Spleen (tissue), 3 donors: ENCODE measurements around the gene PLCB1.

Experiments
- POLR2A ChIP-seq, 3 donors: fragments of 450-650 bp; IDR thresholded peaks; one replicate each; pipeline ENCODE4 v1.5.1; 2017; ENCODE audit warnings: antibody characterized with exemption in 3 of 3, mild to moderate bottlenecking in 1 of 3
- POLR2AphosphoS5 ChIP-seq, 3 donors: sonication (generic); formaldehyde crosslinking; IDR thresholded peaks; one replicate each; pipeline ENCODE4 v1.5.1; 2017; ENCODE audit warnings: antibody characterized with exemption in 3 of 3

- TF ChIP-seq POLR2A (IDR thresholded peaks at IDR 0.05) = no peak
- no peak for TF ChIP-seq POLR2AphosphoS5 (IDR thresholded peaks at IDR 0.05)
These were observed 134.9 kb downstream of the PLCB1 start for GRCh38 chr20:8267009-8267408.
